Esophagus muscularis mucosa (tissue), 4 donors: ENCODE data around the gene AMIGO1. TPM values are rescaled to one million over a fixed set of nuclear protein-coding genes. Genes with fewer than 3 reads are reported as not detected.

Experiments
- DNase-seq: peaks from one replicate; pipeline ENCODE4 v3.0.0-alpha.2; 2017; ENCODE audit errors: extremely low spot score
- H3K27ac ChIP-seq, 4 donors: fragments of 200-600 bp; sonication (generic); replicated peaks in 1 of 4; 1 replicate in 3 of 4; 2 replicates in 1 of 4; pipeline ENCODE4 v1.5.1; 2016 to 2019; ENCODE audit warnings: mild to moderate bottlenecking in 1 of 4
- H3K27me3 ChIP-seq, 4 donors: fragments of 200-600 bp; sonication (generic); one replicate each; pipeline versions ENCODE4 v1.5.1 to v1.6.0; 2016 to 2019
- H3K36me3 ChIP-seq, 4 donors: fragments of 200-600 bp; sonication (generic); one replicate each; pipeline ENCODE4 v1.5.1; 2016 to 2019
- H3K4me1 ChIP-seq, 4 donors: fragments of 200-600 bp; sonication (generic); one replicate each; pipeline ENCODE4 v1.5.1; 2016 to 2019
- H3K4me3 ChIP-seq, 4 donors: fragments of 200-600 bp; sonication (generic); 1 replicate in 2 of 4; 2 replicates in 2 of 4; pipeline ENCODE4 v1.5.1; 2016 to 2019; ENCODE audit warnings: mild to moderate bottlenecking in 4 of 4, moderate library complexity in 1 of 4
- H3K9me3 ChIP-seq, 4 donors: fragments of 200-600 bp; sonication (generic); 1 replicate in 3 of 4; 2 replicates in 1 of 4; pipeline ENCODE4 v1.5.1; 2016 to 2019
- EP300 ChIP-seq: sonication (generic); formaldehyde crosslinking; IDR thresholded peaks from one replicate; pipeline ENCODE4 v1.6.1; 2017; ENCODE audit warnings: antibody characterized with exemption
- POLR2A ChIP-seq: fragments of 450-650 bp; IDR thresholded peaks from one replicate; pipeline ENCODE4 v1.6.1; 2017; ENCODE audit warnings: antibody characterized with exemption, moderate library complexity, mild to moderate bottlenecking, low read depth
- POLR2AphosphoS5 ChIP-seq, 2 donors: sonication (generic); formaldehyde crosslinking; IDR thresholded peaks; one replicate each; pipeline ENCODE4 v1.6.1; 2017; ENCODE audit warnings: antibody characterized with exemption in 2 of 2
- WGBS: methylation state at CpG from one replicate; pipeline ENCODE4 v1.1.5; 2018; 5-methylcytosine and 5-hydroxymethylcytosine counted together
- intact Hi-C: fragments of 100-400 bp; cut with DNase I; formaldehyde crosslinking; loops from one replicate; pipeline ENCODE4 v1.15.1; 2023
- total RNA-seq, 4 donors: library from RNA; depleted of rRNA; stranded (reverse); fragments of >200 nt; gene quantifications; one replicate each; pipeline versions ENCODE4 v1.1.0 to v1.2.1, GENCODE V29; 2016
- TF ChIP-seq, protein P1 (sequence below), 3 experiments: fragments of 200-600 bp in 2 of 3; fragments of 450-650 bp in 1 of 3; sonication (generic) in 2 of 3; IDR thresholded peaks; one replicate each; pipeline ENCODE4 v1.5.1; 2017 to 2019; ENCODE audit warnings: antibody characterized with exemption in 3 of 3, mild to moderate bottlenecking in 2 of 3, moderate library complexity in 1 of 3

AMIGO1 gene
- total RNA-seq, 4 donors from 2014 or later = 8.4 to 23.7 (median 14.0) TPM

DNA sequence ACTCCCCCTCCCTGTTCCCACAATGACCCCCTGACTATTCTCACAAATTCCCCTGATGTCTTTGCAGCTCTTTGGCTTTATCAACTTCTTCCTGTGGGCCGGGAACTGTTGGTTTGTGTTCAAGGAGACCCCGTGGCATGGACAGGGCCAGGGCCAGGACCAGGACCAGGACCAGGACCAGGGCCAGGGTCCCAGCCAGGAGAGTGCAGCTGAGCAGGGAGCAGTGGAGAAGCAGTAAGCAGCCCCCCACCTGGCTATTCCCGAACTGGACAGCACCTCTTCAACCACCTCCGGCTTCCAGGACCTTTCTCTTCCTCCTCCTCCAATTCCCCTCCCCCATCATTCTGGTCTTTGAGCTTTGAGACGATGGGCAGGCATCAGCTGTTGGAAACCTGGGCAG lies 30.2 kb downstream of the AMIGO1 start:
- no peak overlapping the region for H3K27ac ChIP-seq
- WGBS = 90% methylated on average over 5 of the region's 5 CpGs
- intact Hi-C loops = no loop called here
- no peaks in the 10 kb centered on the region for H3K27me3 ChIP-seq
- DNase-seq = no peak
- H3K4me3 ChIP-seq = no peak overlapping the region
- no peaks in the 10 kb centered on the region for H3K9me3 ChIP-seq
- peaks cover 7 to 13% (median 12%) of the 10 kb centered on the region in 4 donors for H3K4me1 ChIP-seq
- peaks cover 0 to 35% (median 30%) of the 10 kb centered on the region in 4 donors for H3K36me3 ChIP-seq
- no peak for TF ChIP-seq EP300
- TF ChIP-seq, protein P1, sequence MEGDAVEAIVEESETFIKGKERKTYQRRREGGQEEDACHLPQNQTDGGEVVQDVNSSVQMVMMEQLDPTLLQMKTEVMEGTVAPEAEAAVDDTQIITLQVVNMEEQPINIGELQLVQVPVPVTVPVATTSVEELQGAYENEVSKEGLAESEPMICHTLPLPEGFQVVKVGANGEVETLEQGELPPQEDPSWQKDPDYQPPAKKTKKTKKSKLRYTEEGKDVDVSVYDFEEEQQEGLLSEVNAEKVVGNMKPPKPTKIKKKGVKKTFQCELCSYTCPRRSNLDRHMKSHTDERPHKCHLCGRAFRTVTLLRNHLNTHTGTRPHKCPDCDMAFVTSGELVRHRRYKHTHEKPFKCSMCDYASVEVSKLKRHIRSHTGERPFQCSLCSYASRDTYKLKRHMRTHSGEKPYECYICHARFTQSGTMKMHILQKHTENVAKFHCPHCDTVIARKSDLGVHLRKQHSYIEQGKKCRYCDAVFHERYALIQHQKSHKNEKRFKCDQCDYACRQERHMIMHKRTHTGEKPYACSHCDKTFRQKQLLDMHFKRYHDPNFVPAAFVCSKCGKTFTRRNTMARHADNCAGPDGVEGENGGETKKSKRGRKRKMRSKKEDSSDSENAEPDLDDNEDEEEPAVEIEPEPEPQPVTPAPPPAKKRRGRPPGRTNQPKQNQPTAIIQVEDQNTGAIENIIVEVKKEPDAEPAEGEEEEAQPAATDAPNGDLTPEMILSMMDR (IDR thresholded peaks at IDR 0.05) = no peak
- TF ChIP-seq POLR2A = no peak
- no peak for TF ChIP-seq POLR2AphosphoS5 (IDR thresholded peaks at IDR 0.05)

DNA sequence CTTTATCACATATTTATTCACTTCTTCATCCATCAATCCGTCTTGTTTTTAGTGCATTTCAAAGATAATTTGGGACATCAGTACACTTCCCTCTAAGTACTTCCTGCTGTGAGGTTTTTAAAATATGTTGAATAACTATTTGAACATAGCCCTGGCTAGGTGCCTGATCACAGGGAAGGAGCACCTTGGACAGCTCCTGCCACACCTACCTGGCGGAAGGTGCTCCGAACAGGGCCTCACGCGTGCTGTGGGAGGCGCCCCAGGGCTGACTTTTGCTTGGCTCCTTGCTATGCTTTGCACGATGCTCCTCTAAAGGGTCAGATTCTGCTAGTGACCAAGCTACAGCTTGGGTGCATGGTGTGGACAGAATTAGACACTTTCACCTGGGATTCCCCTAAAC lies 30.7 kb downstream of the AMIGO1 start:
- 44% methylated on average over 7 of the region's 7 CpGs for WGBS
- no peak for DNase-seq
- Histone ChIP-seq H3K36me3 (peaks cover 0 to 35% (median 30%) of the 10 kb centered on the region in 4 donors), H3K27ac (no peak overlapping the region), H3K4me3 (no peak overlapping the region), H3K27me3 (no peaks in the 10 kb centered on the region), H3K4me1 (peaks cover 7 to 11% (median 10%) of the 10 kb centered on the region in 4 donors), H3K9me3 (no peaks in the 10 kb centered on the region)
- intact Hi-C loops = no loop called here
- TF ChIP-seq, protein P1 (IDR thresholded peaks at IDR 0.05) = no peak
- TF ChIP-seq EP300 = no peak
- TF ChIP-seq POLR2A = no peak
- no peak for TF ChIP-seq POLR2AphosphoS5 (IDR thresholded peaks at IDR 0.05)

DNA sequence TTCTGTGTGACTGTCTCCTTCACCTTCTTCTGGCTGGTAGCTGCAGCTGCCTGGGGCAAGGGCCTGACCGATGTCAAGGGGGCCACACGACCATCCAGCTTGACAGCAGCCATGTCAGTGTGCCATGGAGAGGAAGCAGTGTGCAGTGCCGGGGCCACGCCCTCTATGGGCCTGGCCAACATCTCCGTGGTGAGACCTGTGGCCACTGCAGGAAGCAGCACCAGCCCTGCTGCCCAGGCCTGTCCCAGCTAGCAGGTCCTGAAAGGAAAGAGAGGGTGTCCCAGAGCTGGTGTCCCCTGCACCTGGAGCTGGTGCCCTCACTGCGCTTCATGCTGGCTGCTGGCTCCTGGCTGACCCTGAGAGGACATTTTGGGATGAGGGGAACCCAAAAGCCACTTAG lies 31.7 kb downstream of the AMIGO1 start:
- Histone ChIP-seq H3K36me3 (peaks cover 0 to 35% (median 30%) of the 10 kb centered on the region in 4 donors), H3K9me3 (no peaks in the 10 kb centered on the region), H3K27ac (no peak overlapping the region), H3K27me3 (no peaks in the 10 kb centered on the region), H3K4me1 (peaks cover under 1 to 4% (median 3%) of the 10 kb centered on the region in 4 donors), H3K4me3 (no peak overlapping the region)
- intact Hi-C loops = no loop called here
- no peak for DNase-seq
- WGBS = 100% methylated on average over 1 of the region's 6 CpGs
- no peak for TF ChIP-seq POLR2AphosphoS5 (IDR thresholded peaks at IDR 0.05)
- no peak for TF ChIP-seq EP300
- TF ChIP-seq, protein P1 (IDR thresholded peaks at IDR 0.05) = no peak
- TF ChIP-seq POLR2A = no peak

DNA sequence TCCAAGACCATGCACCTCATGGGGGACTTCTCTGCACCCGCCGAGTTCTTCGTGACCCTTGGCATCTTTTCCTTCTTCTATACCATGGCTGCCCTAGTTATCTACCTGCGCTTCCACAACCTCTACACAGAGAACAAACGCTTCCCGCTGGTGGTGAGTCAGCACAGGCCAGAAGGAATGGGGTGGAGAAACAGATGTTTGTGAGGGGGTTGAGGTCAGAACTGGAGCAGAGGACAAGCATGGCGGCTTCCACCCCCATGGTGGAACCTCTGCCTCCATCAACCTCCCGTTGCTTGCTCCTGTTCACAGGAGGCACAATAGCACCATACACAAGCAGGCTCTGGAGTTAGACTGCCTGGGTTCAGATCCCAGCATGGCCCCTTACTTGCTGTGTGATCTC lies 32.7 kb downstream of the AMIGO1 start:
- WGBS = 85% methylated on average over 8 of the region's 8 CpGs
- H3K36me3 ChIP-seq = peaks cover 0 to 35% (median 30%) of the 10 kb centered on the region in 4 donors
- intact Hi-C loops = no loop called here
- no peak for DNase-seq
- TF ChIP-seq, protein P1 (IDR thresholded peaks at IDR 0.05) = no peak
- TF ChIP-seq EP300 (no peak), POLR2A (no peak), POLR2AphosphoS5 (IDR thresholded peaks at IDR 0.05) (no peak)
- H3K9me3 ChIP-seq = no peaks in the 10 kb centered on the region
- H3K4me3 ChIP-seq = no peak overlapping the region
- H3K27me3 ChIP-seq = no peaks in the 10 kb centered on the region
- H3K27ac ChIP-seq = no peak overlapping the region
- H3K4me1 ChIP-seq = no peaks in the 10 kb centered on the region

DNA sequence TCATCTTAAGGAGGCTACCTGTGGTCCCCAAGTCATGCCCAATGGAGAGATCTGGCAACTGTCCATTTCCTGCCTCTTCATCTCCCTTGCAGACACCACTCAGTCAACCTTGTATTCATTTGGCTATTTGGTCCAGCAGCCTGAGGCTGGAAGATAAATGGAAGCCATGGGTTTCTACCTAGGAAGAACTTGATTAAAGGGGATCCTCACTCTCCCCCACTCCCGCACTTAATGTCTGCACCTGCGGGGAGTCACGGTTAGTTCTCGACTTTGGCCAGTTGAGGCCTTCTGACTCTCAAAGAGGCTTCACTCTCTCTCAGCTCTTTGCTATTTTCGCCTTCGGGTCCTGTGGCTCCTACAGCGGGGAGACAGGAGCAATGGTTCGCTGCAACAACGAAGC lies 34.3 kb downstream of the AMIGO1 start:
- H3K27ac ChIP-seq = no peak overlapping the region
- no peaks in the 10 kb centered on the region for H3K4me1 ChIP-seq
- no peak for TF ChIP-seq POLR2AphosphoS5 (IDR thresholded peaks at IDR 0.05)
- TF ChIP-seq, protein P1 (IDR thresholded peaks at IDR 0.05) = no peak
- no peak for TF ChIP-seq EP300
- TF ChIP-seq POLR2A = no peak
- H3K36me3 ChIP-seq = peaks cover 0 to 29% (median 25%) of the 10 kb centered on the region in 4 donors
- H3K27me3 ChIP-seq = no peaks in the 10 kb centered on the region
- intact Hi-C loops = no loop called here
- no peak overlapping the region for H3K4me3 ChIP-seq
- WGBS = 76% methylated on average over 8 of the region's 9 CpGs
- H3K9me3 ChIP-seq = no peaks in the 10 kb centered on the region
- DNase-seq = no peak
